Neutrophil (primary cell): ENCODE measurements around the gene PTDSS2.

Source experiments
- H3K27ac ChIP-seq: fragments of 200-600 bp; sonication (generic); 2 replicates; pipeline ENCODE4 v1.5.1; 2016; ENCODE audit warnings: mild to moderate bottlenecking, moderate library complexity
- H3K27me3 ChIP-seq: fragments of 200-600 bp; sonication (generic); 2 replicates; pipeline ENCODE4 v1.6.0; 2016; ENCODE audit warnings: mild to moderate bottlenecking
- H3K36me3 ChIP-seq: fragments of 200-600 bp; sonication (generic); 2 replicates; pipeline ENCODE4 v1.5.1; 2017
- H3K4me1 ChIP-seq, 2 experiments: fragments of 200-600 bp in 1 of 2; sonication (generic) in 1 of 2; 1 replicate in 1 of 2; 2 replicates in 1 of 2; pipeline versions ENCODE4 v1.5.1 to v1.6.1; 2013 to 2016; ENCODE audit warnings: low read depth in 1 of 2, low read length in 1 of 2, mild to moderate bottlenecking in 1 of 2, moderate library complexity in 1 of 2; ENCODE audit not compliant: control insufficient read depth in 1 of 2, insufficient read depth in 1 of 2
- H3K4me3 ChIP-seq, 2 experiments: fragments of 200-600 bp in 1 of 2; sonication (generic) in 1 of 2; 1 replicate in 1 of 2; 2 replicates in 1 of 2; pipeline ENCODE4 v1.5.1; 2013 to 2016; ENCODE audit warnings: low read depth in 1 of 2, low read length in 1 of 2, mild to moderate bottlenecking in 1 of 2, moderate library complexity in 1 of 2
- H3K9me3 ChIP-seq: fragments of 200-600 bp; sonication (generic); 2 replicates; pipeline ENCODE4 v1.5.1; 2016
- TF ChIP-seq, protein P1 (sequence below): fragments of 200-600 bp; sonication (generic); IDR thresholded peaks from 2 replicates; pipeline ENCODE4 v1.5.1; 2016; ENCODE audit warnings: antibody characterized with exemption

The PTDSS2 gene

DNA sequence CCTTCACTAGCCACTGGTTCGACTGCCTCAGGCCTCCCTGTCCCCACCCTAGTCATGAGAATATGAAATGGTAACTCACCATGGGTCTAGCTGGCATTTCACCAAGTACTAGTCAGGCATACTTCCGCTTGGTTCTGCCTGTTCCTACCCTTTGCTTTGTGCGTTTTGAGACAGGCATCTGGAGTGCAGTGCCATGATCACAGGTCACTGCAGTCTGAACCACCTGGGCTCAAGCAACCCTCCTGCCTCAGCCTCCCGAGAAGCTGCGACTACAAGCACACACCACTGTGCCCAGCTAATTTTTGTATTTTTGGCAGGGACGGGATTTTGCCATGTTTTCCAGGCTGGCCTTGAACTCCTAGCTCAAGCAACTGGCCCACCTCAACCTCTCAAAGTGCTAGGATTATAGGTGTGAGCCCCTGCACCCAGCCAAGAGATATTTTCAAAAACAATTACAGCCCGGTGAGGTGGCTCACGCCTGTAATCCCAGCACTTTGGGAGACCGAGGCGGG is 71.2 kb downstream of the PTDSS2 start:
- H3K36me3 ChIP-seq: no peaks in the 10 kb centered on the region
- H3K4me1 ChIP-seq: peaks cover 4 to 9% of the 10 kb centered on the region in 2 experiments
- H3K4me3 ChIP-seq: no peak overlapping the region
- no peaks in the 10 kb centered on the region for H3K27me3 ChIP-seq
- H3K27ac ChIP-seq: no peak overlapping the region
- TF ChIP-seq, protein P1, sequence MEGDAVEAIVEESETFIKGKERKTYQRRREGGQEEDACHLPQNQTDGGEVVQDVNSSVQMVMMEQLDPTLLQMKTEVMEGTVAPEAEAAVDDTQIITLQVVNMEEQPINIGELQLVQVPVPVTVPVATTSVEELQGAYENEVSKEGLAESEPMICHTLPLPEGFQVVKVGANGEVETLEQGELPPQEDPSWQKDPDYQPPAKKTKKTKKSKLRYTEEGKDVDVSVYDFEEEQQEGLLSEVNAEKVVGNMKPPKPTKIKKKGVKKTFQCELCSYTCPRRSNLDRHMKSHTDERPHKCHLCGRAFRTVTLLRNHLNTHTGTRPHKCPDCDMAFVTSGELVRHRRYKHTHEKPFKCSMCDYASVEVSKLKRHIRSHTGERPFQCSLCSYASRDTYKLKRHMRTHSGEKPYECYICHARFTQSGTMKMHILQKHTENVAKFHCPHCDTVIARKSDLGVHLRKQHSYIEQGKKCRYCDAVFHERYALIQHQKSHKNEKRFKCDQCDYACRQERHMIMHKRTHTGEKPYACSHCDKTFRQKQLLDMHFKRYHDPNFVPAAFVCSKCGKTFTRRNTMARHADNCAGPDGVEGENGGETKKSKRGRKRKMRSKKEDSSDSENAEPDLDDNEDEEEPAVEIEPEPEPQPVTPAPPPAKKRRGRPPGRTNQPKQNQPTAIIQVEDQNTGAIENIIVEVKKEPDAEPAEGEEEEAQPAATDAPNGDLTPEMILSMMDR: no peak
- H3K9me3 ChIP-seq: no peaks in the 10 kb centered on the region

GRCh38 chr11:526192-526591 is 76.1 kb downstream of the PTDSS2 start:
- Histone ChIP-seq H3K4me3 (no peak overlapping the region), H3K4me1 (no peaks in the 10 kb centered on the region), H3K9me3 (no peaks in the 10 kb centered on the region), H3K36me3 (no peaks in the 10 kb centered on the region), H3K27me3 (no peaks in the 10 kb centered on the region), H3K27ac (no peak overlapping the region)
- TF ChIP-seq, protein P1: no peak

DNA sequence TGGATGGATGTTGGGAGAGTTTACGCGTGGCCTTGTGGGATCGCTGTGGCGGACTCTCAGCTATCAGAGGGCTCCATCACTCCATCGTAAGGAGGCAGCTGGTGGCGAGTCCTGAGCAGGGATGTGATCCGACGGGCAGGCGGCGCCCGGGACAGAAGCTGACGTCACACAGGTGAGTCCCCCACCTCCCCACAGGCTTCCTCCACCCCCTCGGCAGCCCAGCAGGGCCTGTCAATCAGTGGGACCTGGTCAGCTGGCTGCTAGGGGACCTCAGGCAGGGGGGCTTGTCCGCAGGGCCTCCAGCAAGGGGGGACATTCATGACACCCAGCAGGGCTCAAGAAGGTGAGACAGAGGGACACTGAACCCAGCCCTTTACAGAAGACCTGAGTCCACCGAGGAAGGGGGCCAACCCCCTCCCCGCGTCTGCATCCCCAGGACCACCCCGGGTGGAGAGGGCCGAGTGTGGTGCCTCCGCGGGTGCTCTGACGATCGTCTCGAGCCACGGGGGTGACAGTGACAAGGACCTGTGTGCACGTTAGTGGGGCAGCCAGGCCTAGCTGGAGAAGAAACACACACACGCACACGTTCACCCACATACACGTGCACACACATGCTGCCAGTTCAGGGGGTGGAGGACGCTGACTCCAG is 78.2 kb downstream of the PTDSS2 start:
- Histone ChIP-seq H3K9me3 (no peaks in the 10 kb centered on the region), H3K27me3 (no peaks in the 10 kb centered on the region), H3K4me3 (no peak overlapping the region), H3K36me3 (peaks cover 15% of the 10 kb centered on the region), H3K4me1 (no peaks in the 10 kb centered on the region), H3K27ac (no peak overlapping the region)
- TF ChIP-seq, protein P1: no peak

GRCh38 chr11:528815-529727 is 79.0 kb downstream of the PTDSS2 start:
- H3K9me3 ChIP-seq: no peaks in the 10 kb centered on the region
- TF ChIP-seq, protein P1: no peak
- H3K27me3 ChIP-seq: peaks cover 2% of the 10 kb centered on the region
- H3K4me1 ChIP-seq: no peaks in the 10 kb centered on the region
- no peak overlapping the region for H3K27ac ChIP-seq
- peaks cover 16% of the 10 kb centered on the region for H3K36me3 ChIP-seq
- H3K4me3 ChIP-seq: no peak overlapping the region

DNA sequence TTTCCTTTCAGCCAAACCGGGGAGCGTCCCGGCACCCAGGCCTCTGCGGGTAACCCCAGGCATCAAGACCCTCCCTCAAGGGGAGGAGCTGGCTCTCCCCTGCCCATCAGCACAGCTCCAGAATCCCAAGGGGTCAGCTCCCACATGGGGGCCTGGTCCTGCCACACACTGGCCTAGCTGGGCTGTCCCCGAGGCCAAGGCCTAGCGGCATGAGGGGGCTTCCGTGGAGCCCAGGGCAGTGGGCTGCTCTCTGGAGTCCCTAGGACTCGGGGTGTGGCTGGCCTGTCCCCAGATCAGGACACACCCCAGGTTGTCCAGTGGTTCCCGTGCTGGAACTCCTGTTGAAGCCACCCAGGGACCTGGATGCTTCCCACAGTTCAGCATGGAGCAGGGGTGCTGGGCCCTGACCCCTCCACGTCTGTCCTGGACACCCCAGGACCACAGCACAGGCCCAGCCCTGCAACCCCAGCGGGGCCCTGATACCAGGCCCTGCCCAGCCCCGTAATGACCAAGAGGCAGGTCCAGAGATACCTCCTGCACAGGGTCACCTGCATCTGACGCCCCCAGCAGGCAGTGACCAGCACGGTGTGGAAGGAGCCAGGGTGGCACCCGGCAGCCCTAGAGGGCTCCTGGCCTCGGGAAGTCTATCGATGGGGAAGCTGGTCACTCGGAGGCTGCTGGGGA is 79.8 kb downstream of the PTDSS2 start:
- Histone ChIP-seq H3K4me1 (peaks cover 6% of the 10 kb centered on the region in 2 experiments), H3K36me3 (peaks cover 16% of the 10 kb centered on the region), H3K9me3 (no peaks in the 10 kb centered on the region), H3K27ac (no peak overlapping the region), H3K27me3 (peaks cover 10% of the 10 kb centered on the region), H3K4me3 (no peak overlapping the region)
- TF ChIP-seq, protein P1: no peak
